Esophagus (tissue), 2 donors: ENCODE results near the gene CD84. TPM values are rescaled to one million over a fixed set of nuclear protein-coding genes. Genes with fewer than 3 reads are reported as not detected.
"Not testable (repeated sequence)": the region's sequence is repeated elsewhere in the genome, so short reads cannot be mapped to it uniquely, and the experiment has no call there.

Experiments used
- H3K27ac ChIP-seq, 2 donors: one replicate each; pipeline ENCODE4 v1.5.1; 2013; ENCODE audit warnings: low read depth in 2 of 2, mild to moderate bottlenecking in 2 of 2, inconsistent platforms in 1 of 2, low read length in 1 of 2, moderate library complexity in 1 of 2
- H3K27me3 ChIP-seq, 2 donors: one replicate each; pipeline ENCODE4 v1.6.1; 2013; ENCODE audit warnings: low read length in 2 of 2, control low read depth in 1 of 2, mild to moderate bottlenecking in 1 of 2; ENCODE audit not compliant: insufficient read depth in 2 of 2, control insufficient read depth in 1 of 2
- H3K36me3 ChIP-seq, 2 donors: one replicate each; pipeline ENCODE4 v1.6.1; 2013; ENCODE audit warnings: low read length in 1 of 2; ENCODE audit not compliant: control insufficient read depth in 2 of 2, insufficient read depth in 2 of 2
- H3K4me1 ChIP-seq, 2 donors: one replicate each; pipeline ENCODE4 v1.6.1; 2013; ENCODE audit warnings: low read length in 1 of 2; ENCODE audit not compliant: control insufficient read depth in 2 of 2, insufficient read depth in 2 of 2
- H3K4me3 ChIP-seq, 2 donors: one replicate each; pipeline ENCODE4 v1.5.1; 2013; ENCODE audit warnings: low read length in 2 of 2, mild to moderate bottlenecking in 2 of 2, low read depth in 1 of 2, moderate library complexity in 1 of 2
- H3K9me3 ChIP-seq, 2 donors: one replicate each; pipeline ENCODE4 v1.6.1; 2013; ENCODE audit warnings: mild to moderate bottlenecking in 2 of 2, low read depth in 1 of 2, low read length in 1 of 2, moderate library complexity in 1 of 2; ENCODE audit not compliant: control insufficient read depth in 2 of 2, insufficient read depth in 1 of 2
- WGBS, 2 donors: extraction: QIAGEN DNeasy Blood & Tissue Kit; methylation state at CpG; one replicate each; pipeline ENCODE4 v1.1.7; 2013; 5-methylcytosine and 5-hydroxymethylcytosine counted together
- polyA plus RNA-seq, 2 donors: library from polyadenylated mRNA; stranded (reverse); fragments of 200-250 nt; gene quantifications; one replicate each; pipeline ENCODE4 v1.2.3, GENCODE V29; 2013
- donor health status: healthy with polysubstance abuse.
- donor health status: Bipolar disorder and iron deficiency.

CD84 gene, protein sequence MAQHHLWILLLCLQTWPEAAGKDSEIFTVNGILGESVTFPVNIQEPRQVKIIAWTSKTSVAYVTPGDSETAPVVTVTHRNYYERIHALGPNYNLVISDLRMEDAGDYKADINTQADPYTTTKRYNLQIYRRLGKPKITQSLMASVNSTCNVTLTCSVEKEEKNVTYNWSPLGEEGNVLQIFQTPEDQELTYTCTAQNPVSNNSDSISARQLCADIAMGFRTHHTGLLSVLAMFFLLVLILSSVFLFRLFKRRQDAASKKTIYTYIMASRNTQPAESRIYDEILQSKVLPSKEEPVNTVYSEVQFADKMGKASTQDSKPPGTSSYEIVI
- polyA plus RNA-seq: under 1 TPM; 0.26 to 0.29 TPM

DNA sequence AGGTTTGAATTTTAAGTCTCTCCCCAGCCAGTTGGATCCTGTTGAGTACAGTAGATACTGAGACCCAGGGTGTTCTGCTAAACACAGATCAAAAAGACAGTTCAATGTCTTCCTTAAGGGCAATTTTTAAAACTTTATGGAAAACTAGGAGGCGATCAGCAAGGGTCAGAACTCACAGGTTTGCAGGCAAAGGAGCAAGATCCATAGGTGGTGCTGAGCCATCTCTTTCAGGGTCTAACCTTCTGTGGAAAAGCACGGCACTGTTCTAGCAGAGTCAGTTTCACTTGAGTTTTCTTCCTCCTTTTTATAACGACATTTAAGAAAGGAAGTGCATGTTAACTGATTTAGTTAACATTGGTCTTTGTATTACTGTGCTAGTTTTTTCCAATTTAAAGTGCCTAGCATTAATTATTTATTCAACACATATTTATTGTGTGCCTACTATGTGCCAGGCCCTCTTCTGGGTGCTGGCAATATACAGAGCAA, at the start of gene CD84:
Gene CD84, minus strand, starts transcription at position 281 of the 486 bp plus-strand sequence. Its CDS starts 59 bp downstream, at position 222.
- 58% methylated on average over 3 of the region's 3 CpGs for WGBS, 2 donors
- peak within 1 kb of the TSS in 1 of 2 donors; percentile 28 for H3K4me3 ChIP-seq

DNA sequence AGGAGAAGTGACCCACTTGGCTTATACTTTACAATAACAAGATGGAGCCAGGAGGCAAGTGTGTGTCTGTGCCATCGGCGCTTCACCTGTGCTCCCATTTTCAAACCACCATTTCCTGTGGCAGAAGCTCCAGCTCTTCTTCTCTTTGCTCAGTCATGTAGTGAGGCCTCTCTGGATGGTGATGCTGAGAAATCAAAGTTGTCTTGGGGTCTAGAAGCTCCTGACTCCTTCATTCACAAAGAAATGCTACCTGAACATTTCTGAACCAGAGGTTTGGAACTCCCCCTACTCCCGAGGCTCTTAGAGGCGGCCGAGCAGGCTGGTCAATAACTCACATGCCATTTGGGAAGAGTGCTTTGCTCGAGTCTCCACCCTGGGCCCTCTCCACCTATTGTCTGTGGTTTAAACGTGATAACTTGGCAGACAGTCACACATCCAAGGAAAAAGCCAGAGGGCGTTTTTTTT, 49.5 kb upstream of the CD84 start:
- no peak overlapping the region for H3K4me3 ChIP-seq
- WGBS, 2 donors: 62 to 65% methylated on average over 8 of the region's 8 CpGs
- no peaks in the 10 kb centered on the region for H3K36me3 ChIP-seq
- no peaks in the 10 kb centered on the region for H3K4me1 ChIP-seq
- no peaks in the 10 kb centered on the region for H3K9me3 ChIP-seq
- H3K27me3 ChIP-seq: no peaks in the 10 kb centered on the region
- peak overlapping the region in 1 of 2 donors; percentile 33 for H3K27ac ChIP-seq

More for the DNA sequence above, at the start of gene CD84:
- no peaks in the 10 kb centered on the region for H3K27me3 ChIP-seq
- H3K36me3 ChIP-seq: no peaks in the 10 kb centered on the region
- no peaks in the 10 kb centered on the region for H3K9me3 ChIP-seq
- H3K27ac ChIP-seq: peak within 1 kb of the TSS; percentile 49 to 71
- no peaks in the 10 kb centered on the region for H3K4me1 ChIP-seq

DNA sequence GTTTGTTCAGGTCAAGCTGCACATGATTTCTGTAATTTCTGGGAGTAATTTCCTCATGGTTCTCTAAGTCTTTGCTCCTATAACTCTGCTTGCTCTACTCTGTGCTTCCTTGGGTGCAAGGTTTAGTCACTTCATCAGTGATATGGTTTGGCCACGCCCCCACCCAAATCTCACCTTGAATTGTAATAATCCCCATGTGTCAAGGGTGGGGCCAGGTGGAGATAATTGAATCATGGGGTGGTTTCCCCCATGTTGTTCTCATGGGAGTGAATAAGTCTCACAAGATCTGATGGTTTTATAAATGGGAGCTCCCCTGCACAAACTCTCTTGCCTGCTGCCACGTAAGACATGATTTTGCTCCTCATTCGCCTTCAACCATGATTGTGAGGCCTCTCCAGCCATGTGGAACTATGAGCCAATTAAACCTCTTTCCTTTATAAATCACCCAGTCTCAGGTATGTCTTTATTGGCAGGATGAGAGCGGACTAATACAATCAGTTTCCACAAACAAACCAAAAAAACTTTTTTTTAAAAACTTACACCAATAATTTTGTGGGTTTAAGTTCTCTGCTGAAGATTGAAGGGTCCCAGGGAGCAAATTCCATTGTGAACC, 48.5 kb upstream of the CD84 start:
- H3K9me3 ChIP-seq, H3K27me3 ChIP-seq, H3K36me3 ChIP-seq, H3K4me3 ChIP-seq, H3K4me1 ChIP-seq, H3K27ac ChIP-seq: not testable (repeated sequence)
- 87 to 89% methylated on average over 4 of the region's 4 CpGs for WGBS, 2 donors

DNA sequence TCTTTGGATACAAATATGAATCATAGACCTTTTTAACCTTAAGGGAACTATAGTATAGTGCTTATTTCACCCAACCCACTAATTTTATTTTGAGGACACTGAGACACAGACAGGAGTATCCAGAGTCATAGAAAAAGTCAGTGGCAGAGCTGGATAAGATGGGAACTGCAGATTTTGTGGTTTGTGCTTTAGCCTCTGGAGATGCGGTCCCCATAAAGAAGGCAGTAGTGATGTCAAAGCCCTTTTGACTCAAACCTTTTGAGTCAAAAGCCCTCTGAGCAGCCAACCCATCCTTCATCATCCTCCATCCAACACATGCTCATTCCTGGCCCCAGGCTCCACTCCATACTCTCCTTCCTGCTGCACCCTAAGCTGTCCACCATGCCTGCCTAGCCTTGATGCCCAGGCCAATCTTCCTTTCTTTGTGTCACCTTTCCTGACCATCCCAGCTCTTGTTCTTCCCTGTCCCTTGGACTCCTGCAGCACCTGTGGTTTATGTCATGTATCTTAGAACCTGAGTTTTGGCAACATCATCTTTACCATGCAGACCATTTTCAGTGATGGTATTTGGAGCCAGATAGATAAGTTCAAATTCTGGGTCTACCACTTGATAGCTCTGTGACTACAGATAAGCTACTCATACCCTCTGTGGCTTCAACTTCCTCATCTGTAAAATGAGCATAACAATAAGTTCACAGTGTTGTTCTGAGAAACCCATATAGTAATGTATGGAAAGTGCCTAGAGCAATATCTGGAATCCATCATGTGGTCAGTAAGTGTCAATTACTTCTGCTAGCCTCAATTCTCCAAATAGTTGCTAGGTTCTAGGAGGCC, 47.4 kb upstream of the CD84 start:
- 90 to 92% methylated on average over 1 of the region's 1 CpG for WGBS, 2 donors
- H3K4me1 ChIP-seq: no peaks in the 10 kb centered on the region
- no peaks in the 10 kb centered on the region for H3K9me3 ChIP-seq
- no peaks in the 10 kb centered on the region for H3K36me3 ChIP-seq
- H3K4me3 ChIP-seq: no peak overlapping the region
- no peaks in the 10 kb centered on the region for H3K27me3 ChIP-seq
- H3K27ac ChIP-seq: peak overlapping the region in 1 of 2 donors; percentile 3

DNA sequence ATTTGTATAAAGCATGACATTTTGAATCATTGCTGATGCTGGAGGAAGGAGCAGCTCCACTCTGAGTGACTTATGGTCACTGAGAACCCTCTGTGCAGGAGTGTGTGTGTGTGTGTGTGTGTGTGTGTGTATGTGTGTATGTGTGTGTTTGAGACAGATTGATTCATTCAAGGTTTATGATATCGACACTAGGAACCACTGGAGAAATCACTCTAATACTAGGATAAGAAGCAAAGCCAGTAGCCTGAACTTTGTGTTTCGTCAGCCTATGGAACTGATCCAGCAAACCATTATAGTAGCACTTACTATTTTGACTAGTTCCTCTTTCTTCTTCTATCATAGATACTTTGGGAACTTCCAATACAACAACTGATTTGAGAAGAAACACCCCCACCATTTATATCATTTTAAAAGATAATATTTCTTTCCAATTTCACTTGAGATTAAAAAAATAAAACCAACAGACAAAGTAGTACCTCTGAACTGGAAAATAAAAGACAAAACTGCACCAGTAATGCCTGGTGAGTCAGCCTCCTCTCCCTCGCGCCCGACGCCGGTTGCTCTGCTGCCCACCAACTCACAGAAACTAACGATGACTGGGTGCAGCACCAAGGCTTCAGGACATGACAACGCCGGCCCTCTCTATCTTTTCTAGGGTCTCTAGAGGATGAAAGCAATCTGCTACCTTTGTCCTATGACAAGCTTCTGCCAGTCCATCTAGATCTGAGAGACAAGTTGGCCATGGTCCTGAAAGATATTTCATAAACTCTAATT, 46.6 kb upstream of the CD84 start:
- no peaks in the 10 kb centered on the region for H3K27me3 ChIP-seq
- H3K36me3 ChIP-seq: no peaks in the 10 kb centered on the region
- no peaks in the 10 kb centered on the region for H3K4me1 ChIP-seq
- no peak overlapping the region for H3K4me3 ChIP-seq
- no peaks in the 10 kb centered on the region for H3K9me3 ChIP-seq
- no peak overlapping the region for H3K27ac ChIP-seq
- 73 to 80% methylated on average over 10 of the region's 10 CpGs for WGBS, 2 donors

DNA sequence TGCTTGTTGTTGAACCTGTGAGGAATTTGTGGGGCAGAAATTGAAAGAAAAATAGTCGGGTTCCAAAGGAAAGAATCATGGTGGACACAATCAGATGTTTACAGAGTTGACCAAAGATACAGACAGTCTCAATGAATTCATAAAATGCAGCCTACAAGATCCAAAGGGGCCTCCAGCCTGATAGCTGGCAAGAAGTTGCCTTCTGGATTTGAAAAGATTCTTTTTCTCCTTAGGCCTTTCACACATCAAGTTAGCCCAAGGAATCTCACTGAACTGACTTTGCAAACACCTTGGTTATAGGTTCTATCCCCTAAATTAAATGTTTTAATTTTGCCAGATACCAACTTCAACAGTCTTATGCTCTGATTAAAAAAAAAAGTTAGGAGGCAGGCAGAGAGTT, 46.0 kb upstream of the CD84 start:
- Histone ChIP-seq H3K9me3 (no peaks in the 10 kb centered on the region), H3K4me3 (no peak overlapping the region), H3K27me3 (no peaks in the 10 kb centered on the region), H3K4me1 (no peaks in the 10 kb centered on the region), H3K27ac (no peak overlapping the region), H3K36me3 (no peaks in the 10 kb centered on the region)
- 75 to 78% methylated on average over 1 of the region's 1 CpG for WGBS, 2 donors

DNA sequence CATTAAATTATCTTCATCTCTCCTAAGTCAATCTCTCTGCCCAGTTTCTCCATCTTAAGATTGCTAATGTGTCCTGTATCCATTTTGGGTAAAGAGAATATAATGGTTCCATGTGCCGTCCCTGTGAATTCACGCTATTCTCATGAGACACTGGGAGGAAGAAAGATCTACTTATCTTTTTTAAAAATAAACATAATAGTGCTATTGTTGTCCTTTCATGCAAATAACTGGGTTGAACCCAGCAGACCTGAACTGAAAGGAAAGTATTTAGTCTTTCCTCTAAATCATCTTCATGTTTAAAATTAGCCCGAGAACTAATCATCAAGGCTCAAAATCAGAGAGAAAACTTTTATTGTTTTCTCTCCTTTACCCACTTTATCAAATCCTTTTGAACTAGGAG, 45.2 kb upstream of the CD84 start:
- H3K4me1 ChIP-seq: no peaks in the 10 kb centered on the region
- H3K27ac ChIP-seq: no peak overlapping the region
- no peaks in the 10 kb centered on the region for H3K36me3 ChIP-seq
- no peaks in the 10 kb centered on the region for H3K27me3 ChIP-seq
- 57 to 70% methylated on average over 3 of the region's 3 CpGs for WGBS, 2 donors
- H3K4me3 ChIP-seq: no peak overlapping the region
- H3K9me3 ChIP-seq: no peaks in the 10 kb centered on the region

DNA sequence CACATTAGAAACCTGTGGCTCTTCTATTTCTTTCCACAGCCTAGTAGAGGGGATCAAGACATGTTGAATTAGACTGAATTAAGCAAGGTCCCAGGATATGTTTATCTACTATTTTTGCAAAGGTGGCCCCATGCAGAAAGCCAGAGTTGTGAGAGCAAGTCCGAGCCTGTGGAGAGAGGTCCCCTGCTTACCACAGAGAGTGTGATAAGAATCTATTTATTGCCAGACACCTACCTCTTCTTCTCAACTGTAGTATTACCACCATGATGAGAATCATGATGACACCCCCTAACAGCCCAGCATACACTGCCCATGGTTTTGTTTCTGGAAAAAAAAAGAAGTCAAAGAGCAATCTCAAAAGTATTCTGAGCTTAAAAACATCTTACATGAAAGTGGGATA, 44.6 kb upstream of the CD84 start:
- Histone ChIP-seq H3K4me1 (no peaks in the 10 kb centered on the region), H3K4me3 (no peak overlapping the region), H3K27ac (no peak overlapping the region), H3K27me3 (no peaks in the 10 kb centered on the region), H3K9me3 (no peaks in the 10 kb centered on the region), H3K36me3 (no peaks in the 10 kb centered on the region)
- 48 to 49% methylated on average over 1 of the region's 1 CpG for WGBS, 2 donors

DNA sequence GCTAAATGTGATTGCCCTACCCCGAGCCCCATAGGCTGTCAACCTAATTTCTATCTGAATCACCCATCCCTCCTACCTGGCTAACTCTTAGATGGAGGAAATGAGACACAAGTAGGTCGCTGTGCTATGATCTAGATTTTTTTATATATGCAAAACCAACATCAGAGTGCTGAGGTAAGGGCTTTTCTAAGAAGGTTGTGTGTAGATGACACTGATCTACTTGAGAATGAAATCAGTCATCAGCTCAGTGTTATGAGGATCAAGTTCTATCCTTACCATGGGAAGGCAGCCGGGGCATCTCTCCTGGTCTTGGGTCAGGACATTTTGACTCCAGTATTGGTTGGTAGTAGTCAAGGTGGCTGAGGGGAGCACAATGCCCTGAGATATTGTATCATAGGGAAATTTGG, 43.9 kb upstream of the CD84 start:
- 69 to 80% methylated on average over 3 of the region's 3 CpGs for WGBS, 2 donors
- H3K4me3 ChIP-seq: no peak overlapping the region
- no peaks in the 10 kb centered on the region for H3K27me3 ChIP-seq
- H3K36me3 ChIP-seq: no peaks in the 10 kb centered on the region
- no peaks in the 10 kb centered on the region for H3K9me3 ChIP-seq
- no peaks in the 10 kb centered on the region for H3K4me1 ChIP-seq
- peak overlapping the region in 1 of 2 donors; percentile 31 for H3K27ac ChIP-seq
